GM19099 (cell line): ENCODE measurements around the gene ZCCHC8.

Source experiments
- POLR2A ChIP-seq: IDR thresholded peaks from 3 replicates; pipeline ENCODE4 v1.6.1; 2011; ENCODE audit warnings: low read depth; ENCODE audit not compliant: insufficient read length; ENCODE audit errors: extremely low read depth

Gene ZCCHC8

GRCh38 chr12:122489038-122489437, 11.7 kb downstream of the ZCCHC8 start:
- no peak for TF ChIP-seq POLR2A

GRCh38 chr12:122486805-122487426, 13.8 kb downstream of the ZCCHC8 start:
- no peak for TF ChIP-seq POLR2A

DNA sequence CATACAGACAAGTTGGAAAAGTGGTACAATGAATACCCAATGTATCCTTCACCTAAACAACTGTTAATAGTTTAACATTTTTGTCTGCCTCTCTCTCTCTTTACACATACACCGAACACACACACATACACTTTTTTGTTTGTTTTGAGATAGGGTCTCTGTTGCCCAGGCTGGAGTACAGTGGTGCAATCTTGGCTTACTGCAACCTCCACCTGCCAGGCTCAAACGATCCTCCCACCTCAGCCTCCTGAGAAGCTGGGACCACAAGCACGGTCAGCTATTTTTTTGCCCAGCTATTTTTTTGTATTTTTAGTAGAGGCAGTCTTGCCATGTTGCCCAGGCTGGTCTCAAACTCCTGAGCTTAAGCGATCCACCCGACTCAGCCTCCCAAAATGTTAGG, 16.8 kb downstream of the ZCCHC8 start:
- TF ChIP-seq POLR2A: no peak

GRCh38 chr12:122481861-122482260, 18.9 kb downstream of the ZCCHC8 start:
- no peak for TF ChIP-seq POLR2A

- TF ChIP-seq POLR2A: no peak
These were observed 20.0 kb downstream of the ZCCHC8 start for GRCh38 chr12:122480753-122481152.

DNA sequence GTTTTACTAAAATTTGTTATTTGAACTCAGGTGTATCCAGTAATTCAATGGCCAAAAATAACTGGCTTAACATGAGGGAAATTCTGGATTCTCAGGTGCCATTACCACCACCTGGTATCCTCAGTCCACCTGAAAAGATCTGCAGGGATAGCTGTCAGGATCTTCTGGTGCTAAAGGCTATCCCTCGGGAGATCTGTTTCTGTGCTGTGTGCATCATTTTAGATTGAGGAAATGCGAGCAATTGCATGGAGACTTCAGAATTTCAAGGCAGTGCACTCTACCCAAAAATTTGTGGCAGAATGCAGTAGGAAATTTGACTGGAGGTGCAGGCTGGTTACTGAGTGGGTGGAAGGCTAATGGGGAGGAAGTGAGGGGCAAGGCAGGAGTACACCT, 26.4 kb downstream of the ZCCHC8 start:
- TF ChIP-seq POLR2A: no peak

DNA sequence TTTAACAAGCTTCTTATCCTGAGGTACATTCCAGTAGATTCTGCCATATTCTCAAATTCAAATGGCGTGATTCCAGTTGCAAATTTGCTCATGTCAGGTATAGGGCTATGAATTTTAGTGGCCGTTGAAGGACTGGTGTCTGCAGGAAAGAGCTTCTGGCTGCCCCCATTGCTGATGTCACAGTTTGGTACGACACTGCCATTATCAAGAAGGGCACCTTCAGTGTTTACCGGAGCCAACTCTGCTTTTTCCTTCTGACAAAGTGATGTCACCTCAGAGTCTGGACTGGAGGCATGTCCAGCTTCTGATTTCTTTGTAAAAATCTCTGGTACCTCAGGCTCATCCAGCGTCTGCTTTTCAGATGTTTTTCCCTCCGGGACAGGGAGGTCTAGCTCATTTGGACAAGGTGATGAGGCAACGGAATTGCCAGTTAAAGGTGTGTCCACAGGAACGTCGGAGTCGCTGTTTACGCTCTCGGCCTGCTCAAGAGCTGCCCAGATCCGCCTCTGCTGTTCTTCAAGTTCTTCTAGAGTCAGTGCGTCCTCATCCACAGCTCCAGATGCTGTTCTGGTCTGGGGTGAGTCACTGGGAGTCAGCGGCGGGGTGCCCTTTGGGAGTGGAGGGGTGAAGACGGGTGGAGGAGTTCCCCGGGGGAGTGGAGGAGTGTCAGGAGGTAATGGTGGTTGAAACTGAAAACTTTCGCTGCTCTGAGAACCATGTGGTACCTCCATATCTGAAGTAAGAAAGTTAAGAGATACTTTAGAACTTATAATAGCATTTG, 27.0 kb downstream of the ZCCHC8 start:
- TF ChIP-seq POLR2A: no peak

DNA sequence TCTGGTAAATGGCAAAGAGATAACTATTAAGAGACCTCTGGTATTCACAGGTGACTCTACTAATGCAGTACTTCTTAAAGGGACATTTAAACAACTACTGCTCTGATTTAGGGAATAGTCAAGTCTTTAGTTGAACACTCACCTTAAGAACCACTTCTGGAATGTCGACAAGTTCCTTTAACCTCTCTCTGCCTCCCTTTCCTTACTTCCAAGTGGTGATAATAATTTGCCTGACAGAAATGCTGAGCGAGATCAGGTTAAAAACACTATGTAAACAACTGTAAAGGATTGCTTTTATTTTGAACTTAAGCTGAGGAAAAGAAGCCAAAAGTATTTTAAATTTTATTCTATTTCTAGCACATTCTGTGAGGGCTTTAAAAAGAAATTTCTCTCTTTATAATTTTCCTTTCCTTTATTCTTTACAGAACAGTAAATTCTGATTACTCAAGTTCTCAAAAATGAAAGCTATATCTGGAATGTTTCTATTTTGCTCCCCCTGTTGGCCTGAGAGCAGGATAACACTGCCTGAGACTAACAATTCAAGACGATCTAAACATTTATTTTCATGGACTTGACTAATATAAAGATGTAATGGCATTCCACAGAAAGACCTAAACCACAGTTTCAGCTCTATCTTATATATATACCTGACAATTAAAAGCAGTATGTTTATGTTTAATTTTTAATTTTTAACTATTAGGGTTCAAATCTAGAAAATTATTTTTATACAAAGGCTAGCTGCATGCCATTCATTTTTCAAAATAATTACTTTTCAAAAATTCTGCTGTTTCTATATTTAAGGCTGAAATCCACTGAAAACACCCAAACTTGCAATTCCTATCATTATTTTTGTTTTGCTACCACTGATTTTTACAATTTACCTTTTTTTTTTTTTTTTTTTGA, 29.2 kb downstream of the ZCCHC8 start:
- TF ChIP-seq POLR2A: no peak

- no peak for TF ChIP-seq POLR2A
These were observed 32.7 kb downstream of the ZCCHC8 start for GRCh38 chr12:122467983-122468382.

DNA sequence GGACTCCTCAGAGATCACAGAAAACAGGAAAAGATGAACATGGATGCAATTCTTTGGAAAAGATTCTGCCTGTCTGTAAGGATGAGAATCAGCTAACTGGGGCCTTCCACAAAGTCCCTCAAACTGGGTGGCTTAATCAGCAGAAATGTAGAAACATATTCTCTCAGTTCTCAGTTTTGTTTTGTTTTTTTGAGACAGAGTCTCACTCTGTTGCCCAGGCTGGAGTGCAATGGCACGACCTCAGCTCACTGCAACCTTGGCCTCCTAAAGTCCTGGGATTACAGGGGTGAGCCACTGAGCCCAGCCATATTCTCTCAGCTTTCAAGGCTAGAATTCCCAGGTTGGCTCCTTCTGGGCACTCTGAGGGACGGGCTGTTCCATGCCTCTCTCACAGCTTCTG, 40.1 kb downstream of the ZCCHC8 start:
- no peak for TF ChIP-seq POLR2A

DNA sequence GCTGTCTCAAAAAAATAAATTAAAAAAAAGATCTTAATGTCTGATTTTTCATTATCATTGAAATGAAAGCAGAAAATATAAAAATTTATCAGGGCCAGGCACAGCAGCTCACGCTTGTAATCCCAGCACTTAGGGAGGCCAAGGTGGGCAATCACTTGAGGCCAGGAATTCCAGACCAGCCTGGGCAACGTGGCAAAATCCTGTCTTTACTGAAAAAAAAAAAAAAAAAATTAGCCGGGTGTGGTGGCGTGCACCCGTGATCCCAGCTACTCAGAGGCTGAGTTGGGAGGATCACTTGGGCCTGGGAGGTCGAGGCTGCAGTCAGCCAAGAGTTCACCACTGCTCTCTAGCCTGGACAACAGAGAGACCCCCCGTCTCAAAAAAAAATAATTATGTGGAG, 40.7 kb downstream of the ZCCHC8 start:
- TF ChIP-seq POLR2A: no peak

DNA sequence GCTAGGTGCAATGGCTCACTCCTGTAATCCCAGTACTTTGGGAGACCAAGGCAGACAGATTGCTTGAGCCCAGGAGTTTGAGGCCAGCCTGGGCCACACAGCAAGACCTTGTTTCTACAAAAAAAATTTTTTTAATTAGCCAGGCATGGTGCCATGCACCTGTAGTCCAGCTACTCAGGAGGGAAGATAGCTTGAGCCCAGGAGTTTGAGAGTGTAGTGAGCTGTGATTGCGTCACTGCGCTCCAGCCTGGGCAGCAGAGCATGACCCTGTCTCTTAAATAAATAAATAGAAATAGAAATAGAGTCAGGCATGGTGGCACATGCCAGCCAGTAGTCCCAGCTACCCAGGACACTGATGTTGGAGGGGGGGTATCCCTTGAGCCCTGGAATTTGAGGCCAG, 41.5 kb downstream of the ZCCHC8 start:
- no peak for TF ChIP-seq POLR2A

DNA sequence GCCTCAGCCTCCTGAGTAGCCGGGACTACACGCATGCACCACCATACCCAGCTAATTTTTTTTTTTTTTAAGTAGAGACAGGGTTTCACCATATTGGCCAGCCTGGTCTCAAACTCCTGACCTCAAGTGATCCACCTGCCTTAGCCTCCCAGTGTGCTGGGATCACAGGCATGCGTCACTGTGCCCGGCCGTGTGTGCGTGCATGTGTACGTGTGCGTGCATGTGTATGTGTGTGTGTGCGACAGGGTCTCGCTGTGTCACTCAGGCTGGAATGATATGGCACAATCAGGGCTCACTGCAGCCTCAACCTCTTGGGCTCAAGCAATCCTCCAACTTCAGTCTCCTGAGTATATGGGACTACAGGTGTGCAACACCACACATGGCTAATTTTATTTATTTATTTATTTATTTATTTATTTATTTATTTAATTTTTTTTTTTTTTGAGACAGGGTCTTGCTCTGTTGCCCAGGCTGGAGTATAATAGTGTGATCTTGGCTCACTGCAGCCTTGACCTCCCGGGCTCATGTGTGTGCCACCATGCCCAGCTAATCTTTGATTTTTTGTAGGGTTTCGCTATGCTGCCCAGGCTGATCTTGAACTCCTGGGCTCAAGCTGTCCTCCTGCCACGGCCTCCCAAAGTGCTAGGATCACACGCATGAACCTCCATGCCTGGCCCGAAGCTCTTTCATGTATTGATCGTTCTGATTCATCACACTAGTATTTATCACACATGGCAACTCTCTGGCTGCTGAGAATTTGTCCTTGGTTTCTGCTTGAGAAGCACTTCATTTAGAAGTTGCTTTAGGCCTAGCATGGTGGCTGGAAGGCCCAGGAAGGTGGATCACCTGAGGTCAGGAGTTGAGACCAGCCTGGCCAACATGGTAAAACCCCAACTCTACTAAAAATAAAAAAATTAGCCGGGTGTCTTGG, 42.4 kb downstream of the ZCCHC8 start:
- no peak for TF ChIP-seq POLR2A

DNA sequence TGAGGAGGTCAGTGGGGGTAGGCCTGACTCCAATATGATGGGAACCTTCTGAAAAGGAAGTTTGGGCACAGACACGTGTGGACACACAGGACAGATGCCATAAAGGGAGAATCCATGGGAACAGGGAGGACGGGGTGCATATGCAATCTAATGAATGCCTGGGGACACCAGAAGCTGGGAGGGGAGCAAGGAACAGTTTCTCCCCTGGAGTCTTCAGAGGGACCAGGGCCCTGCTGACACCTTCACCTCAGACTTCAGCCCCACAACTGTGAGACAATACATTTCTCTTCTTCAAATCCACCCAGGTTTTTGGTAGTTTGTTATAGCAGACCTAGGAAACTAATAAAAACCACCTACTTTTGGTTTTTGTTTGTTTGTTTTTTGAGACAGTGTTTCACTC, 43.1 kb downstream of the ZCCHC8 start:
- no peak for TF ChIP-seq POLR2A

GRCh38 chr12:122454739-122455138, 46.0 kb downstream of the ZCCHC8 start:
- no peak for TF ChIP-seq POLR2A

DNA sequence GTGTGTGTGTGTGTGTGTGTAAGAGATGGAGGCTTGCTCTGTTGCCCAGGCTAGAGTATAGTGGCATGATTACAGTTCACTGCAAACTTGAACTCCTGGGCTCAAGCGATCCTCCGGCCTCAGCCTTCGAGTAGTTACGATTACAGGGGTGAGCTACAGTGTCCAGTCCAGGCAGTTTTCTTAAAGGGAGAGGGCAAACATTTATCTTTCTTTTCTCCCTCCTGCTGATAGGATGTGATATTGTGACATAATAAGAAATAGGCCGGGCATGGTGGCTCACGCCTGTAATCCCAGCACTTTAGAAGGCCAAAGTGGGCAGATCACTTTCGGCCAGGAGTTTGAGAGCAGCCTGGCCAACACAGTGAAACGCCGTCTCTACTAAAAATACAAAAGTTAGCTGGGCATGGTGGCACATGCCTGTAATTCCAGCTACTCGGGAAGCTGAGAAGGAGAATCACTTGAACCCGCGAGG, 46.4 kb downstream of the ZCCHC8 start:
- TF ChIP-seq POLR2A: no peak
